Progenitor cell of endocrine pancreas (in vitro differentiated cells): Measurements from ENCODE around the gene IGSF22. TPM values are rescaled to one million over a fixed set of nuclear protein-coding genes. Genes with fewer than 3 reads are reported as not detected.
A peak's percentile ranks its signal among the peaks of the same experiment; 100 is the strongest.

ENCODE experiments used
- DNase-seq: peaks from one replicate; pipeline ENCODE4 v3.0.0; 2021; ENCODE audit warnings: low spot score; ENCODE audit not compliant: unreplicated experiment
- H3K27ac Mint-ChIP-seq: 2 replicates; pipeline ENCODE4 v1.8.0; 2021; ENCODE audit warnings: mild to moderate bottlenecking, moderate library complexity, mixed read lengths
- H3K27me3 Mint-ChIP-seq: 2 replicates; pipeline ENCODE4 v1.8.0; 2021; ENCODE audit warnings: mixed read lengths
- H3K36me3 Mint-ChIP-seq: 2 replicates; pipeline ENCODE4 v1.8.0; 2022; ENCODE audit warnings: mixed read lengths; ENCODE audit not compliant: insufficient read depth
- H3K4me1 Mint-ChIP-seq: 2 replicates; pipeline ENCODE4 v1.8.0; 2021; ENCODE audit warnings: low read depth, mixed read lengths
- H3K4me3 Mint-ChIP-seq: 2 replicates; pipeline ENCODE4 v1.8.0; 2021; ENCODE audit warnings: low read depth, mild to moderate bottlenecking, moderate library complexity, mixed read lengths
- H3K9me3 Mint-ChIP-seq: 2 replicates; pipeline ENCODE4 v1.8.0; 2021; ENCODE audit warnings: low read depth, mixed read lengths
- CTCF ChIP-seq: fragments of 200-600 bp; sonication (generic); IDR thresholded peaks from one replicate; pipeline ENCODE4 v1.5.0; 2021; ENCODE audit warnings: antibody characterized with exemption, mild to moderate bottlenecking; ENCODE audit not compliant: unreplicated experiment
- total RNA-seq: library from RNA; stranded (reverse); gene quantifications from 2 replicates; pipeline ENCODE4 v1.2.1, GENCODE V29; 2021

The IGSF22 gene
- total RNA-seq, 1 donor from 2014 or later, result 1.3 TPM

- Mint-ChIP-seq H3K4me3 (no peak overlapping the region), H3K36me3 (peaks cover 2% of the 10 kb centered on the region), H3K9me3 (no peaks in the 10 kb centered on the region), H3K27me3 (peaks cover 6% of the 10 kb centered on the region), H3K4me1 (peaks cover 13% of the 10 kb centered on the region), H3K27ac (no peak overlapping the region)
- TF ChIP-seq CTCF, result no peak
- DNase-seq, result no peak
Measured at GRCh38 chr11:18703001-18703763, 22.8 kb downstream of the IGSF22 start.

GRCh38 chr11:18701614-18702216 lies 24.3 kb downstream of the IGSF22 start:
- Mint-ChIP-seq H3K9me3 (no peaks in the 10 kb centered on the region), H3K4me3 (no peak overlapping the region), H3K4me1 (peaks cover 15% of the 10 kb centered on the region), H3K27me3 (peaks cover 14% of the 10 kb centered on the region), H3K36me3 (peaks cover 2% of the 10 kb centered on the region), H3K27ac (peak overlapping the region; percentile 79)
- TF ChIP-seq CTCF, result no peak
- no peak for DNase-seq

GRCh38 chr11:18700872-18701271 lies 25.1 kb downstream of the IGSF22 start:
- peaks cover 11% of the 10 kb centered on the region for H3K4me1 Mint-ChIP-seq
- H3K9me3 Mint-ChIP-seq, result no peaks in the 10 kb centered on the region
- peaks cover 18% of the 10 kb centered on the region for H3K27me3 Mint-ChIP-seq
- H3K27ac Mint-ChIP-seq, result no peak overlapping the region
- no peak for DNase-seq
- peak overlapping the region; percentile 55 for H3K4me3 Mint-ChIP-seq
- peaks cover 2% of the 10 kb centered on the region for H3K36me3 Mint-ChIP-seq
- TF ChIP-seq CTCF, result no peak

- Mint-ChIP-seq H3K27me3 (peaks cover 18% of the 10 kb centered on the region), H3K9me3 (no peaks in the 10 kb centered on the region), H3K4me3 (peak overlapping the region; percentile 78), H3K36me3 (peaks cover 2% of the 10 kb centered on the region), H3K4me1 (peaks cover 11% of the 10 kb centered on the region), H3K27ac (no peak overlapping the region)
- no peak for DNase-seq
- TF ChIP-seq CTCF, result no peak
Measured at GRCh38 chr11:18700375-18700774, 25.6 kb downstream of the IGSF22 start.

- no peak for DNase-seq
- H3K4me3 Mint-ChIP-seq, result peak overlapping the region; percentile 78
- H3K4me1 Mint-ChIP-seq, result peaks cover 11% of the 10 kb centered on the region
- H3K27ac Mint-ChIP-seq, result peak overlapping the region; percentile 94
- H3K27me3 Mint-ChIP-seq, result peaks cover 18% of the 10 kb centered on the region
- no peaks in the 10 kb centered on the region for H3K9me3 Mint-ChIP-seq
- peaks cover 2% of the 10 kb centered on the region for H3K36me3 Mint-ChIP-seq
- TF ChIP-seq CTCF, result no peak
Measured at GRCh38 chr11:18699848-18700261, 26.1 kb downstream of the IGSF22 start.
